Spleen (tissue), 7 donors: ENCODE data around the gene FAM200B.

Experiments
- CTCF ChIP-seq, 11 experiments: fragments of 200-600 bp in 7 of 11; fragments of 450-650 bp in 4 of 11; sonication (generic) in 4 of 11; IDR thresholded peaks in 8 of 11; conservative IDR thresholded peaks in 3 of 11; 1 replicate in 7 of 11; 2 replicates in 4 of 11; pipeline versions ENCODE4 v1.4.0 to v1.8.0; 2016 to 2021; ENCODE audit warnings: antibody characterized with exemption in 11 of 11, inconsistent platforms in 4 of 11, mild to moderate bottlenecking in 1 of 11
- POLR2AphosphoS5 ChIP-seq, 3 donors: sonication (generic); formaldehyde crosslinking; IDR thresholded peaks; one replicate each; pipeline ENCODE4 v1.5.1; 2017; ENCODE audit warnings: antibody characterized with exemption in 3 of 3
- donor health status: DM: no; HTN: no; CAD: no; lungs with moderate emphysema.
- donor health status: DM: no; HTN: no; CAD: no.
- donor health status: DM: no; HTN: no; CAD: no.

- TF ChIP-seq CTCF (IDR thresholded peaks at IDR 0.05 in 8 of 11, conservative IDR thresholded peaks at IDR 0.05 in 3 of 11) (no peak), POLR2AphosphoS5 (IDR thresholded peaks at IDR 0.05) (no peak)
These were observed 27.6 kb upstream of the FAM200B start for GRCh38 chr4:15653864-15654592.
